HL-60 (cell line): ENCODE measurements around the gene MYL7.

Experiments used
- GABPA ChIP-seq: IDR thresholded peaks from 2 replicates; pipeline ENCODE4 v1.6.1; 2012; ENCODE audit warnings: low read depth
- POLR2AphosphoS5 ChIP-seq: IDR thresholded peaks from 2 replicates; pipeline ENCODE4 v1.6.1; 2012; ENCODE audit warnings: low read depth
- TF ChIP-seq, protein P1 (sequence below): IDR thresholded peaks from 2 replicates; pipeline ENCODE4 v1.6.1; 2012; ENCODE audit warnings: low read depth; ENCODE audit not compliant: insufficient replicate concordance
- TF ChIP-seq, protein P2 (sequence below): IDR thresholded peaks from one replicate; pipeline ENCODE4 v1.5.1; 2011; ENCODE audit warnings: low read length, control low read depth, inconsistent platforms; ENCODE audit not compliant: insufficient read depth

DNA sequence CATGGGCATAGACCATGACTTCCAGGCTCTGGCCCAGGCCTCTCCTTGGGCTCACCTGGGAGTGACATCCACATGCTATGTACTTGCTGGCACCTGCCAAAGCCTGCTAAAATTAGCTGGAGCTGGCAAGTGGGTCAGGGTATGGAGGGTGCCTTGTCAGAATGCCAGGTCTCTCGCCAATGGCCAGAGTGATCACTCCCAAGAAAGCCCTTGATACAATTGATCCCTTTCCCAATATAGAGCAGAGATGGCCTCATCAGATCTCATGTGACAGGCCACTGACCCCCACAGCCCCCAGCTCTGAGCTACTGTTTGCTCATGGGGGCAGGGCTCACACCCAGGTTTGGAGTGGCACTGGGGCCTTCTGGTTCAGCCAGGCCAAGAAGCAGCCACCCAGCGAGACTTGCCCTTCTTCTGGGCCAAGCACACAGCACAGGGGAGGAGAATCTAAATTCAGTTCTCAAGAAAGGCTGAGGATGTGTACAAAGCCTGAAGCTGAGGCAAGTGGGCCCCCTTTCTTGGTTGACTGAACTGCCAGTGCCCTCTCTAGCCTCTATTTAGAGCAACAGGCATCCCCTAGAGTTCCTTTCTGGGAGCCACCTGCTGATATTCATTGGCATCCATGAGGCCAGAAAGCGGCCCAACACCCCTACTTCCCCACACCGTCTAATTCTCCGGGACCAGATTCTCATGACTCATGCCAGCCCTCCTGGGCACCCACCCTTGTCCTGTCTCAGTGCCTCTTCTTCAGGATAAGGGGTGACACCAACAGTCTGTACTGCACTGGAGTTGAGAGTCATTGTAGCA lies 18.9 kb upstream of the MYL7 start:
- TF ChIP-seq, protein P1, sequence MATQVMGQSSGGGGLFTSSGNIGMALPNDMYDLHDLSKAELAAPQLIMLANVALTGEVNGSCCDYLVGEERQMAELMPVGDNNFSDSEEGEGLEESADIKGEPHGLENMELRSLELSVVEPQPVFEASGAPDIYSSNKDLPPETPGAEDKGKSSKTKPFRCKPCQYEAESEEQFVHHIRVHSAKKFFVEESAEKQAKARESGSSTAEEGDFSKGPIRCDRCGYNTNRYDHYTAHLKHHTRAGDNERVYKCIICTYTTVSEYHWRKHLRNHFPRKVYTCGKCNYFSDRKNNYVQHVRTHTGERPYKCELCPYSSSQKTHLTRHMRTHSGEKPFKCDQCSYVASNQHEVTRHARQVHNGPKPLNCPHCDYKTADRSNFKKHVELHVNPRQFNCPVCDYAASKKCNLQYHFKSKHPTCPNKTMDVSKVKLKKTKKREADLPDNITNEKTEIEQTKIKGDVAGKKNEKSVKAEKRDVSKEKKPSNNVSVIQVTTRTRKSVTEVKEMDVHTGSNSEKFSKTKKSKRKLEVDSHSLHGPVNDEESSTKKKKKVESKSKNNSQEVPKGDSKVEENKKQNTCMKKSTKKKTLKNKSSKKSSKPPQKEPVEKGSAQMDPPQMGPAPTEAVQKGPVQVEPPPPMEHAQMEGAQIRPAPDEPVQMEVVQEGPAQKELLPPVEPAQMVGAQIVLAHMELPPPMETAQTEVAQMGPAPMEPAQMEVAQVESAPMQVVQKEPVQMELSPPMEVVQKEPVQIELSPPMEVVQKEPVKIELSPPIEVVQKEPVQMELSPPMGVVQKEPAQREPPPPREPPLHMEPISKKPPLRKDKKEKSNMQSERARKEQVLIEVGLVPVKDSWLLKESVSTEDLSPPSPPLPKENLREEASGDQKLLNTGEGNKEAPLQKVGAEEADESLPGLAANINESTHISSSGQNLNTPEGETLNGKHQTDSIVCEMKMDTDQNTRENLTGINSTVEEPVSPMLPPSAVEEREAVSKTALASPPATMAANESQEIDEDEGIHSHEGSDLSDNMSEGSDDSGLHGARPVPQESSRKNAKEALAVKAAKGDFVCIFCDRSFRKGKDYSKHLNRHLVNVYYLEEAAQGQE = no peak
- TF ChIP-seq POLR2AphosphoS5 = no peak
- TF ChIP-seq, protein P2, sequence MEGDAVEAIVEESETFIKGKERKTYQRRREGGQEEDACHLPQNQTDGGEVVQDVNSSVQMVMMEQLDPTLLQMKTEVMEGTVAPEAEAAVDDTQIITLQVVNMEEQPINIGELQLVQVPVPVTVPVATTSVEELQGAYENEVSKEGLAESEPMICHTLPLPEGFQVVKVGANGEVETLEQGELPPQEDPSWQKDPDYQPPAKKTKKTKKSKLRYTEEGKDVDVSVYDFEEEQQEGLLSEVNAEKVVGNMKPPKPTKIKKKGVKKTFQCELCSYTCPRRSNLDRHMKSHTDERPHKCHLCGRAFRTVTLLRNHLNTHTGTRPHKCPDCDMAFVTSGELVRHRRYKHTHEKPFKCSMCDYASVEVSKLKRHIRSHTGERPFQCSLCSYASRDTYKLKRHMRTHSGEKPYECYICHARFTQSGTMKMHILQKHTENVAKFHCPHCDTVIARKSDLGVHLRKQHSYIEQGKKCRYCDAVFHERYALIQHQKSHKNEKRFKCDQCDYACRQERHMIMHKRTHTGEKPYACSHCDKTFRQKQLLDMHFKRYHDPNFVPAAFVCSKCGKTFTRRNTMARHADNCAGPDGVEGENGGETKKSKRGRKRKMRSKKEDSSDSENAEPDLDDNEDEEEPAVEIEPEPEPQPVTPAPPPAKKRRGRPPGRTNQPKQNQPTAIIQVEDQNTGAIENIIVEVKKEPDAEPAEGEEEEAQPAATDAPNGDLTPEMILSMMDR = no peak
- TF ChIP-seq GABPA = no peak
